HEK293 (cell line): ENCODE measurements around the gene ZNF574.
A peak's percentile ranks its signal among the peaks of the same experiment; 100 is the strongest.

ENCODE experiments used
- CTCF ChIA-PET: fragments of 350-600 bp; formaldehyde crosslinking; extraction: SDS; loops from one replicate; lab custom pipeline; 2021; ENCODE audit warnings: antibody characterized with exemption; lab: Yijun Ruan, JAX
- POLR2A ChIA-PET: fragments of 300-600 bp; formaldehyde crosslinking; extraction: SDS; loops from one replicate; lab custom pipeline; 2020; ENCODE audit warnings: antibody characterized with exemption, inconsistent platforms; lab: Yijun Ruan, JAX
- H3K27ac ChIP-seq: fragments of 200-500 bp; sonication (Bioruptor generic); 2 replicates; pipeline ENCODE4 v1.5.1; 2014; ENCODE audit warnings: low read depth, low read length, control low read depth, inconsistent platforms; ENCODE audit errors: extremely low read depth
- H3K36me3 ChIP-seq, 2 experiments: fragments of 200-500 bp in 1 of 2; sonication (Bioruptor generic) in 1 of 2; 1 replicate in 1 of 2; 2 replicates in 1 of 2; pipeline ENCODE4 v1.5.1; 2014 to 2017; ENCODE audit warnings: inconsistent platforms in 2 of 2, low read length in 2 of 2; ENCODE audit not compliant: control insufficient read depth in 2 of 2, insufficient read depth in 1 of 2
- H3K4me1 ChIP-seq: fragments of 200-500 bp; sonication (Bioruptor generic); 2 replicates; pipeline ENCODE4 v1.5.1; 2014; ENCODE audit warnings: mild to moderate bottlenecking, low read length, inconsistent platforms; ENCODE audit not compliant: control insufficient read depth, insufficient read depth
- H3K4me3 ChIP-seq: 2 replicates; pipeline ENCODE4 v1.5.1; 2011; ENCODE audit warnings: low read depth, mild to moderate bottlenecking, control low read depth, low read length, moderate library complexity
- H3K9me3 ChIP-seq: fragments of 200-500 bp; sonication (Bioruptor generic); 2 replicates; pipeline ENCODE4 v1.5.1; 2014; ENCODE audit warnings: low read depth, low read length, inconsistent platforms; ENCODE audit not compliant: control insufficient read depth, insufficient read depth
- GLI2 ChIP-seq: fragments of 450-650 bp; formaldehyde crosslinking; IDR thresholded peaks from 2 replicates; pipeline ENCODE4; 2017; ENCODE audit warnings: missing biosample characterization, missing genetic modification characterization, low read depth, borderline replicate concordance
- REST ChIP-seq: fragments of 450-650 bp; formaldehyde crosslinking; IDR thresholded peaks from 2 replicates; pipeline ENCODE4 v1.5.1; 2016; ENCODE audit warnings: missing biosample characterization, missing genetic modification characterization
- SP2 ChIP-seq: fragments of 450-650 bp; formaldehyde crosslinking; IDR thresholded peaks from 2 replicates; pipeline ENCODE4 v1.5.1; 2016; ENCODE audit warnings: missing biosample characterization, missing genetic modification characterization
- ZBTB20 ChIP-seq: fragments of 450-650 bp; formaldehyde crosslinking; IDR thresholded peaks from 2 replicates; pipeline ENCODE4 v1.5.1; 2016; ENCODE audit warnings: missing biosample characterization, missing genetic modification characterization
- ZNF121 ChIP-seq: fragments of 450-650 bp; formaldehyde crosslinking; IDR thresholded peaks from 2 replicates; pipeline ENCODE4 v1.5.1; 2016; ENCODE audit warnings: missing biosample characterization, missing genetic modification characterization
- ZNF18 ChIP-seq: fragments of 450-650 bp; formaldehyde crosslinking; IDR thresholded peaks from 2 replicates; pipeline ENCODE4 v1.5.1; 2016; ENCODE audit warnings: missing biosample characterization, missing genetic modification characterization
- ZNF274 ChIP-seq, 2 experiments: fragments of 200-500 bp in 1 of 2; fragments of 450-650 bp in 1 of 2; sonication (Bioruptor generic) in 1 of 2; formaldehyde crosslinking in 1 of 2; IDR thresholded peaks; 2 replicates each; pipeline versions ENCODE4 v1.5.1 to v1.6.1; 2014 to 2016; ENCODE audit warnings: borderline replicate concordance in 1 of 2, inconsistent platforms in 1 of 2, low read length in 1 of 2, missing biosample characterization in 1 of 2, missing genetic modification characterization in 1 of 2
- ZNF426 ChIP-seq: fragments of 450-650 bp; formaldehyde crosslinking; IDR thresholded peaks from 2 replicates; pipeline ENCODE4 v1.5.1; 2017; ENCODE audit warnings: missing biosample characterization, missing genetic modification characterization, mild to moderate bottlenecking, inconsistent platforms, moderate library complexity
- ZNF548 ChIP-seq: fragments of 450-650 bp; formaldehyde crosslinking; IDR thresholded peaks from 2 replicates; pipeline ENCODE4 v1.5.1; 2016; ENCODE audit warnings: missing biosample characterization, missing genetic modification characterization
- ZNF747 ChIP-seq: fragments of 450-650 bp; formaldehyde crosslinking; IDR thresholded peaks from 2 replicates; pipeline ENCODE4 v1.5.1; 2016; ENCODE audit warnings: missing biosample characterization, missing genetic modification characterization
- TF ChIP-seq, protein P1 (sequence below): fragments of 450-650 bp; formaldehyde crosslinking; IDR thresholded peaks from 2 replicates; pipeline ENCODE4 v1.5.1; 2016; ENCODE audit warnings: missing biosample characterization, missing genetic modification characterization
- TF ChIP-seq, protein P2 (sequence below): IDR thresholded peaks from 2 replicates; pipeline ENCODE4 v1.6.1; 2011; ENCODE audit warnings: mild to moderate bottlenecking, low read depth, low read length, borderline replicate concordance
- TF ChIP-seq, protein P3 (sequence below): fragments of 450-650 bp; formaldehyde crosslinking; IDR thresholded peaks from 2 replicates; pipeline ENCODE4 v1.5.1; 2016; ENCODE audit warnings: missing biosample characterization, missing genetic modification characterization
- TF ChIP-seq, protein P4 (sequence below): fragments of 450-650 bp; formaldehyde crosslinking; IDR thresholded peaks from 2 replicates; pipeline ENCODE4 v1.5.1; 2016; ENCODE audit warnings: missing biosample characterization, missing genetic modification characterization

ZNF574 gene

GRCh38 chr19:42083537-42083936 lies 7.6 kb downstream of the ZNF574 start:
- H3K4me1 ChIP-seq, result no peaks in the 10 kb centered on the region
- CTCF ChIA-PET, result interaction anchor here (0.6 kb wide), 2 partner anchors 53 to 510 kb away, joined by 3 read pairs; no protein-coding TSS in a partner anchor
- TF ChIP-seq ZNF121 (tag by site-specific recombination) (peak; percentile 97), SP2 (tag by site-specific recombination) (no peak), REST (tag by site-specific recombination) (no peak), ZNF18 (tag by site-specific recombination) (no peak), ZNF548 (tag by site-specific recombination) (no peak), ZNF274 (IDR thresholded peaks at IDR 0.05; ENCODE audit: low read length) (no peak), ZNF274 (tag by site-specific recombination; IDR thresholded peaks at IDR 0.05; ENCODE audit: borderline replicate concordance) (no peak)
- TF ChIP-seq, protein P1, sequence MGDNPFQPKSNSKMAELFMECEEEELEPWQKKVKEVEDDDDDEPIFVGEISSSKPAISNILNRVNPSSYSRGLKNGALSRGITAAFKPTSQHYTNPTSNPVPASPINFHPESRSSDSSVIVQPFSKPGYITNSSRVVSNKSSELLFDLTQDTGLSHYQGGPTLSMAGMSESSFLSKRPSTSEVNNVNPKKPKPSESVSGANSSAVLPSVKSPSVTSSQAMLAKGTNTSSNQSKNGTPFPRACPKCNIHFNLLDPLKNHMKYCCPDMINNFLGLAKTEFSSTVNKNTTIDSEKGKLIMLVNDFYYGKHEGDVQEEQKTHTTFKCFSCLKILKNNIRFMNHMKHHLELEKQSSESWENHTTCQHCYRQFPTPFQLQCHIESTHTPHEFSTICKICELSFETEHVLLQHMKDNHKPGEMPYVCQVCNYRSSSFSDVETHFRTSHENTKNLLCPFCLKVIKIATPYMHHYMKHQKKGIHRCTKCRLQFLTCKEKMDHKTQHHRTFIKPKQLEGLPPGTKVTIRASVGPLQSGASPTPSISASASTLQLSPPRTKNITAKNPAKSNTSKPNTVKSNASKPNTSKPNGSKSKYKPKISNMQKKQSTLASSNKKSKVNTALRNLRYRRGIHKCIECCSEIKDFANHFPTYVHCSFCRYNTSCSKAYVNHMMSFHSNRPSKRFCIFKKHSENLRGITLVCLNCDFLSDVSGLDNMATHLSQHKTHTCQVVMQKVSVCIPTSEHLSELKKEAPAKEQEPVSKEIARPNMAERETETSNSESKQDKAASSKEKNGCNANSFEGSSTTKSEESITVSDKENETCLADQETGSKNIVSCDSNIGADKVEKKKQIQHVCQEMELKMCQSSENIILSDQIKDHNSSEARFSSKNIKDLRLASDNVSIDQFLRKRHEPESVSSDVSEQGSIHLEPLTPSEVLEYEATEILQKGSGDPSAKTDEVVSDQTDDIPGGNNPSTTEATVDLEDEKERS (tag by site-specific recombination), result 0 out of 2 replicates have a peak, but pooled peaks have one; percentile 49
- TF ChIP-seq, protein P2, sequence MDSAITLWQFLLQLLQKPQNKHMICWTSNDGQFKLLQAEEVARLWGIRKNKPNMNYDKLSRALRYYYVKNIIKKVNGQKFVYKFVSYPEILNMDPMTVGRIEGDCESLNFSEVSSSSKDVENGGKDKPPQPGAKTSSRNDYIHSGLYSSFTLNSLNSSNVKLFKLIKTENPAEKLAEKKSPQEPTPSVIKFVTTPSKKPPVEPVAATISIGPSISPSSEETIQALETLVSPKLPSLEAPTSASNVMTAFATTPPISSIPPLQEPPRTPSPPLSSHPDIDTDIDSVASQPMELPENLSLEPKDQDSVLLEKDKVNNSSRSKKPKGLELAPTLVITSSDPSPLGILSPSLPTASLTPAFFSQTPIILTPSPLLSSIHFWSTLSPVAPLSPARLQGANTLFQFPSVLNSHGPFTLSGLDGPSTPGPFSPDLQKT, result no peak
- TF ChIP-seq, all 188 proteins: peak for 2
- POLR2A ChIA-PET, result interaction anchor here (2.4 kb wide), 1 partner anchor 7 kb away, joined by 9 read pairs; the partner anchor contains the start of gene ZNF574
- H3K36me3 ChIP-seq, result peaks cover 38 to 39% of the 10 kb centered on the region in 2 experiments
- no peaks in the 10 kb centered on the region for H3K9me3 ChIP-seq
- H3K4me3 ChIP-seq, result no peak overlapping the region
- H3K27ac ChIP-seq, result no peak overlapping the region

GRCh38 chr19:42086188-42086736 lies 10.3 kb downstream of the ZNF574 start:
- TF ChIP-seq ZNF426 (tag by site-specific recombination), result no peak
- TF ChIP-seq ZNF747 (tag by site-specific recombination), result no peak
- no peak for TF ChIP-seq GLI2
- TF ChIP-seq, protein P3, sequence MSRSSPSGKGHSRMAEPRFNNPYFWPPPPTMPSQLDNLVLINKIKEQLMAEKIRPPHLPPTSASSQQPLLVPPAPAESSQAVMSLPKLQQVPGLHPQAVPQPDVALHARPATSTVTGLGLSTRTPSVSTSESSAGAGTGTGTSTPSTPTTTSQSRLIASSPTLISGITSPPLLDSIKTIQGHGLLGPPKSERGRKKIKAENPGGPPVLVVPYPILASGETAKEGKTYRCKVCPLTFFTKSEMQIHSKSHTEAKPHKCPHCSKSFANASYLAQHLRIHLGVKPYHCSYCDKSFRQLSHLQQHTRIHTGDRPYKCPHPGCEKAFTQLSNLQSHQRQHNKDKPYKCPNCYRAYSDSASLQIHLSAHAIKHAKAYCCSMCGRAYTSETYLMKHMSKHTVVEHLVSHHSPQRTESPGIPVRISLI (tag by site-specific recombination), result no peak
- TF ChIP-seq ZBTB20, result peak; percentile 76
- TF ChIP-seq, protein P4, sequence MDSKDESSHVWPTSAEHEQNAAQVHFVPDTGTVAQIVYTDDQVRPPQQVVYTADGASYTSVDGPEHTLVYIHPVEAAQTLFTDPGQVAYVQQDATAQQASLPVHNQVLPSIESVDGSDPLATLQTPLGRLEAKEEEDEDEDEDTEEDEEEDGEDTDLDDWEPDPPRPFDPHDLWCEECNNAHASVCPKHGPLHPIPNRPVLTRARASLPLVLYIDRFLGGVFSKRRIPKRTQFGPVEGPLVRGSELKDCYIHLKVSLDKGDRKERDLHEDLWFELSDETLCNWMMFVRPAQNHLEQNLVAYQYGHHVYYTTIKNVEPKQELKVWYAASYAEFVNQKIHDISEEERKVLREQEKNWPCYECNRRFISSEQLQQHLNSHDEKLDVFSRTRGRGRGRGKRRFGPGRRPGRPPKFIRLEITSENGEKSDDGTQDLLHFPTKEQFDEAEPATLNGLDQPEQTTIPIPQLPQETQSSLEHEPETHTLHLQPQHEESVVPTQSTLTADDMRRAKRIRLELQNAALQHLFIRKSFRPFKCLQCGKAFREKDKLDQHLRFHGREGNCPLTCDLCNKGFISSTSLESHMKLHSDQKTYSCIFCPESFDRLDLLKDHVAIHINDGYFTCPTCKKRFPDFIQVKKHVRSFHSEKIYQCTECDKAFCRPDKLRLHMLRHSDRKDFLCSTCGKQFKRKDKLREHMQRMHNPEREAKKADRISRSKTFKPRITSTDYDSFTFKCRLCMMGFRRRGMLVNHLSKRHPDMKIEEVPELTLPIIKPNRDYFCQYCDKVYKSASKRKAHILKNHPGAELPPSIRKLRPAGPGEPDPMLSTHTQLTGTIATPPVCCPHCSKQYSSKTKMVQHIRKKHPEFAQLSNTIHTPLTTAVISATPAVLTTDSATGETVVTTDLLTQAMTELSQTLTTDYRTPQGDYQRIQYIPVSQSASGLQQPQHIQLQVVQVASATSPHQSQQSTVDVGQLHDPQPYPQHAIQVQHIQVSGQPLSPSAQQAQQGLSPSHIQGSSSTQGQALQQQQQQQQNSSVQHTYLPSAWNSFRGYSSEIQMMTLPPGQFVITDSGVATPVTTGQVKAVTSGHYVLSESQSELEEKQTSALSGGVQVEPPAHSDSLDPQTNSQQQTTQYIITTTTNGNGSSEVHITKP (tag by site-specific recombination), result 0 out of 2 replicates have a peak, but pooled peaks have one; percentile 21
- ChIA-PET POLR2A (interaction anchor here (0.7 to 2.4 kb wide), 3 partner anchors 10 to 220 kb away, joined by 5 to 9 read pairs (median 6); partner anchors contain the start of gene ZNF574), CTCF (no interaction called here)
- Histone ChIP-seq H3K9me3 (no peaks in the 10 kb centered on the region), H3K27ac (no peak overlapping the region), H3K4me1 (no peaks in the 10 kb centered on the region), H3K36me3 (peaks cover 11 to 16% of the 10 kb centered on the region in 2 experiments), H3K4me3 (no peak overlapping the region)
